Measurements from ENCODE around the gene DIS3L2. TPM values are rescaled to one million over a fixed set of nuclear protein-coding genes. Genes with fewer than 3 reads are reported as not detected.

DIS3L2 gene
- total RNA-seq, 2 experiments from 2014 or later = 25.7 to 30.9 TPM

- H3K27ac Mint-ChIP-seq = no peak overlapping the region
- H3K9me3 Mint-ChIP-seq = no peaks in the 10 kb centered on the region
- no peak overlapping the region for H3K4me3 Mint-ChIP-seq
- peaks cover 14% of the 10 kb centered on the region for H3K4me1 Mint-ChIP-seq
- no peak for DNase-seq
- no peaks in the 10 kb centered on the region for H3K27me3 Mint-ChIP-seq
- no peaks in the 10 kb centered on the region for H3K36me3 Mint-ChIP-seq
These were observed 268.4 kb downstream of the DIS3L2 start for GRCh38 chr2:232229911-232230310.

DNA sequence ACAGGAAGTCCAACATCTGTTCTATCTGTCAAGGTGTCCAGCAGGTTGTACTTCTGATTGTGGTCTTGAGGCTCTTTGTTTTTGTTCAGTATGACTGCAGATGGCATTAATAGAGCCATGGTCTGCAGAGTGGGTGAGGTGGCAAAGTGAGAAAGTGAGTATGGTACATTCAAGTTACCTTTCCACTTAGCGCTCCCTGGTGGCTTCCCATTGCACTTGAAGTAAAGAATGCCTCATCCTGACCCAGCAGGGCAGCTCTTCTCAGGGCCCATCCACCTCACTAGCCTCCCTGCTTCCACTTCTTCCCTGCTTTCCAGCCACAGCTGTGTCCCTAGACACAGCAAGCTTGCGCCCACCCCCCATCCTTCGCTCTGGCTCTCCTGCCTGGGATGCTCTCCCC, 269.0 kb downstream of the DIS3L2 start:
- Mint-ChIP-seq H3K4me1 (peaks cover 15% of the 10 kb centered on the region), H3K9me3 (no peaks in the 10 kb centered on the region), H3K36me3 (no peaks in the 10 kb centered on the region), H3K27me3 (no peaks in the 10 kb centered on the region), H3K27ac (no peak overlapping the region), H3K4me3 (no peak overlapping the region)
- DNase-seq = peak; percentile 11

- DNase-seq = no peak
- H3K9me3 Mint-ChIP-seq = no peaks in the 10 kb centered on the region
- no peak overlapping the region for H3K27ac Mint-ChIP-seq
- no peak overlapping the region for H3K4me3 Mint-ChIP-seq
- H3K27me3 Mint-ChIP-seq = no peaks in the 10 kb centered on the region
- H3K4me1 Mint-ChIP-seq = peaks cover 25% of the 10 kb centered on the region
- no peaks in the 10 kb centered on the region for H3K36me3 Mint-ChIP-seq
These were observed 270.0 kb downstream of the DIS3L2 start for GRCh38 chr2:232231554-232231953.

GRCh38 chr2:232232915-232233314, 271.4 kb downstream of the DIS3L2 start:
- no peak for DNase-seq
- H3K9me3 Mint-ChIP-seq = no peaks in the 10 kb centered on the region
- peaks cover 4% of the 10 kb centered on the region for H3K36me3 Mint-ChIP-seq
- no peaks in the 10 kb centered on the region for H3K27me3 Mint-ChIP-seq
- no peak overlapping the region for H3K4me3 Mint-ChIP-seq
- H3K27ac Mint-ChIP-seq = no peak overlapping the region
- peaks cover 33% of the 10 kb centered on the region for H3K4me1 Mint-ChIP-seq

GRCh38 chr2:232234922-232235615, 273.6 kb downstream of the DIS3L2 start:
- H3K4me3 Mint-ChIP-seq = no peak overlapping the region
- peaks cover 17% of the 10 kb centered on the region for H3K36me3 Mint-ChIP-seq
- no peaks in the 10 kb centered on the region for H3K9me3 Mint-ChIP-seq
- H3K4me1 Mint-ChIP-seq = peaks cover 43% of the 10 kb centered on the region
- H3K27ac Mint-ChIP-seq = no peak overlapping the region
- no peaks in the 10 kb centered on the region for H3K27me3 Mint-ChIP-seq
- no peak for DNase-seq

DNA sequence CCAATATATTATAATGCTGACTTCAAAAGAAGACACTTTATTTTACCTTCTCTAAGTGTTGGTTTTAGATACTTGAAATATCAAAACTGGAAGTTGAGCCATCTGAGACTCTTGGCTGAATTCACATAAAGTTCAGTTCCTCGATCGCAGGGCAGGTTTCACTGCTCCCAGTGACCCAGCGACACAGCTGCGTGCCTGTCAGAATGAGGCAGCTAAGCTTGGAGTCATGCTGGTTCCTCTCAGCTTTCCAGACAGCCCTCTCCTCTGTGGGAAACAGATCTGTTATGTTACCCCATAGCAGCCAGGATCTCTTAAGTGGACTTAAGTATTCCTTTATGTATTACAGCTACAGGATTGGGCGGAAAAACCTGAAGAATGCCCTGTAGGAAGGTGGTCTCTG, 274.2 kb downstream of the DIS3L2 start:
- peaks cover 17% of the 10 kb centered on the region for H3K36me3 Mint-ChIP-seq
- H3K4me3 Mint-ChIP-seq = no peak overlapping the region
- H3K27ac Mint-ChIP-seq = no peak overlapping the region
- H3K4me1 Mint-ChIP-seq = peaks cover 50% of the 10 kb centered on the region
- DNase-seq = no peak
- H3K9me3 Mint-ChIP-seq = no peaks in the 10 kb centered on the region
- H3K27me3 Mint-ChIP-seq = no peaks in the 10 kb centered on the region

DNA sequence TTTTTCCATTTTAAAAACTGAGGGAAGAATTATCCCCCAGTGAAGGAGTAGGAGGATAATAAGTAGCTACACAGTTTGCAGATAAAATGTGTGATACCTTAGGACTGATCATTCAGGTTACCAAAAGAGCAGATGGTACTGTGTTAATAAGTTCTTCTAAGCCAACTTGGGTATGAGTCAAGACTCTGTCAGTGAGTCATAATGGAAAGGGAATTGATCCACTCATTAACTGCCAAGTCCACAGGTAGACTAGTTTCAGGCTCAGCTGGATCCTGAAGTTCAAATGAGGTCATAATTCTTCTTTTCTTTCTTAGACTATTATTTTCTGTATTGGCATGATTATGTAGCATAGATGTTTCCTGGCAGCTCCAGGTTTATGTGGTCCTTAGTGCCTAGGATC, 274.7 kb downstream of the DIS3L2 start:
- Mint-ChIP-seq H3K27me3 (no peaks in the 10 kb centered on the region), H3K4me3 (no peak overlapping the region), H3K36me3 (peaks cover 19% of the 10 kb centered on the region), H3K4me1 (peaks cover 52% of the 10 kb centered on the region), H3K9me3 (no peaks in the 10 kb centered on the region), H3K27ac (no peak overlapping the region)
- DNase-seq = no peak

- no peak overlapping the region for H3K4me3 Mint-ChIP-seq
These were observed 276.0 kb downstream of the DIS3L2 start for GRCh38 chr2:232237464-232237863.

DNA sequence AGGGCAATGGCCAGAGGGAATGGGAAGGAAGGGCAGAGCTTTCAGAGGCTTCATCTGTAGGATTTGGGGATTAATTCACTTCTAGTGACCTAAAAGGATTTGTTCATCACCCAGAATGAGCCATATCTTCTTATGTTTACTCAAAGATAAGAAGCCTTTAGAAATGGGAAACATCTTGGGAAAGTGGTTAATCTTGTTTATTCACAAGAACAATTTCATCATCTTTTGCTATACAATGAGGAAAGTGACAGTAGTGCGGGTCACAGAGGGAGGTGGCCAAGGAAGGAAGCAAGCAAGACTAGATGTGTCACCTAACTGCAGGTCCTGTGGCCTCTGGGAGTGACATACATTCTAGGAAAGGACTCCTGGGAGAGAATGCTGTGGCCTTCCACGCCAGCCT, 276.6 kb downstream of the DIS3L2 start:
- no peaks in the 10 kb centered on the region for H3K27me3 Mint-ChIP-seq
- no peak overlapping the region for H3K4me3 Mint-ChIP-seq
- no peaks in the 10 kb centered on the region for H3K9me3 Mint-ChIP-seq
- H3K27ac Mint-ChIP-seq = peak overlapping the region; percentile 72
- H3K36me3 Mint-ChIP-seq = peaks cover 19% of the 10 kb centered on the region
- DNase-seq = no peak
- H3K4me1 Mint-ChIP-seq = peaks cover 41% of the 10 kb centered on the region

More at GRCh38 chr2:232237464-232237863, 276.0 kb downstream of the DIS3L2 start:
- H3K9me3 Mint-ChIP-seq = no peaks in the 10 kb centered on the region
- no peaks in the 10 kb centered on the region for H3K27me3 Mint-ChIP-seq
- H3K27ac Mint-ChIP-seq = no peak overlapping the region
- peaks cover 19% of the 10 kb centered on the region for H3K36me3 Mint-ChIP-seq
- no peak for DNase-seq
- H3K4me1 Mint-ChIP-seq = peaks cover 45% of the 10 kb centered on the region

DNA sequence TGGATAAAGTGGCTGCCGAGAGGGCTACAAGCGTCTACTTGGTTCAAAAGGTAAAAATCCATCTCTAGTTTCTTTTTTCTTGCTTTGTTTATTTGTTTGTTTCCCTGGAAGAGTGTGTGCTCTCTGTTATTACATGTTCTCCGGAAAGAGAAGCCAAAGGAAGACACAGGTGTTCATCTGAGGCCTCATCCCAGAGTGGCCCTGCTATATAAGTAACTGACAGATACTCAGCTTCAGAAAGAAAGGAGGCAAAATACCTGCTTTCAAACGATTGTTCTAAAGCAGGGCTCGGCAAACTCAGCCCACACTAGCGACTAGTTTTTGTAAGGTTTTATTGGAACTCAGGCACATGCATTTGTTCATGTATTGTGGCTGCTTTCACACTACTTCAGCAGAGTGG, 277.1 kb downstream of the DIS3L2 start:
- Mint-ChIP-seq H3K9me3 (no peaks in the 10 kb centered on the region), H3K4me1 (peaks cover 41% of the 10 kb centered on the region), H3K36me3 (peaks cover 19% of the 10 kb centered on the region), H3K27me3 (no peaks in the 10 kb centered on the region), H3K4me3 (no peak overlapping the region), H3K27ac (peak overlapping the region; percentile 11)
- no peak for DNase-seq

GRCh38 chr2:232239951-232240681, 278.6 kb downstream of the DIS3L2 start:
- Mint-ChIP-seq H3K4me3 (peak overlapping the region; percentile 40), H3K4me1 (peaks cover 39% of the 10 kb centered on the region), H3K36me3 (peaks cover 19% of the 10 kb centered on the region), H3K27me3 (no peaks in the 10 kb centered on the region), H3K27ac (peak overlapping the region; percentile 87), H3K9me3 (no peaks in the 10 kb centered on the region)
- DNase-seq = peak; percentile 18

DNA sequence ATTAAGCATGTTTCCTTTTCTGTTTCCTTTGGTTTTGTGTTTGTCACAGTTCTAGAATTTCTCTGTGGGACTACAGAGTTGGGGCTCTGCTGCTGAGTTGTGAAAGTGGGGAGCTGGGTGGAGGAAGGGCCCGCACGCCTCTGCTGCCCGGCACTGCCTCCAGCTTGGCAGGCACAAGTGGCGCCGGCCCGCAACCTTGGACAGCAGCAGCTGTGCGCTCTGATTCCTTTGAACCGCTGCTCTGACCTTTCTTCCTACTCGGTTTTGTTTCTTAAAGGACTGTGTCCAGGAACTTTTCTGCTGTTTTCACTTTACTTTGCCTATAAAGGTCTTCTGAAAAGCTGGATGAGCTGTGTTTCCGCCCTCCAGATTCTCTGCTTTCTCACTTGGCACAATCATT, 279.4 kb downstream of the DIS3L2 start:
- Mint-ChIP-seq H3K36me3 (peaks cover 19% of the 10 kb centered on the region), H3K9me3 (no peaks in the 10 kb centered on the region), H3K4me1 (peaks cover 35% of the 10 kb centered on the region), H3K27ac (peak overlapping the region; percentile 87), H3K4me3 (no peak overlapping the region), H3K27me3 (no peaks in the 10 kb centered on the region)
- no peak for DNase-seq

DNA sequence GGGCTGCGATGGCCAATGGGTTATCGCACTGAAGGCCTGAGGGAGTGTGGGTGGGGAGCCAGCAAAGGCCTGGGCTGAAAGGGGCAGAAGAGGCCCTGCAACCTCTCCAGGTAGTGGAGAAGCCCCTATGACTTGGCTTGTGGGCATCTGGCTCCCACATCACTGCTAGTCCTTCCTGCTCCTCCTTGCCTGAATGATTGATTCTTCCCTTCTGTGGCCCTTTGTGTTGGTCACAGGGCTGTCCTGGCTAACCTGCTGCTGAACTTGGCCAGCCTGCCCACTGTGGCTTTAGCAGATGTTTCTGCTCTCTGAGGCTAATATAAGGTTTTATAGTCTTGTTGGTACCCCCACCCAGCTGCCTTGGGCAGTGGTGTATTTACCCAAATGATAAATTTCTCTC, 280.8 kb downstream of the DIS3L2 start:
- DNase-seq = no peak
- peaks cover 27% of the 10 kb centered on the region for H3K4me1 Mint-ChIP-seq
- no peak overlapping the region for H3K27ac Mint-ChIP-seq
- H3K27me3 Mint-ChIP-seq = no peaks in the 10 kb centered on the region
- no peaks in the 10 kb centered on the region for H3K9me3 Mint-ChIP-seq
- H3K4me3 Mint-ChIP-seq = no peak overlapping the region
- H3K36me3 Mint-ChIP-seq = peaks cover 19% of the 10 kb centered on the region

DNA sequence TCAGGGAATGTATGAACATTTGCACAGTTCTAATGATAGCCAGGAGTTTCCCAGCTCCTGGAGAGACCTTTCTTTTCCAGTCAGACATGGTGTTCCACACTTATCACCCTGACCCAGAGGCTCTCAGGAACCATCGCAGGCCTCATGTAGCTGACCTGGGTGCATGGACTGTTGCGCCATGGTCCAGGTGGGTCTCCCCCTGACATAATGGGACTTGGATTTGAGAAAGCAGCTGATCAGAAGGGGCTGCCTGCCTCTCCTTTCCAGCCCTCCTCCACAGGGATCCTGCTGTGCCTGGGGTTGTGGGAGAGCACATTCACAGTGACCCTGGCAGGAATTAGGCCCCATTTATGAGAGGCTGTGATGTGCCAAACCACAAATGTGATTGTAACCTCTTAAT, 283.6 kb downstream of the DIS3L2 start:
- peaks cover 7% of the 10 kb centered on the region for H3K36me3 Mint-ChIP-seq
- H3K27me3 Mint-ChIP-seq = no peaks in the 10 kb centered on the region

GRCh38 chr2:232246245-232246644, 284.7 kb downstream of the DIS3L2 start:
- no peak overlapping the region for H3K4me3 Mint-ChIP-seq
- H3K4me1 Mint-ChIP-seq = no peaks in the 10 kb centered on the region
- no peak overlapping the region for H3K27ac Mint-ChIP-seq
- no peaks in the 10 kb centered on the region for H3K9me3 Mint-ChIP-seq
- peaks cover 8% of the 10 kb centered on the region for H3K36me3 Mint-ChIP-seq
- no peaks in the 10 kb centered on the region for H3K27me3 Mint-ChIP-seq
- DNase-seq = no peak

More for the DNA sequence above, 283.6 kb downstream of the DIS3L2 start:
- Mint-ChIP-seq H3K4me3 (no peak overlapping the region), H3K9me3 (no peaks in the 10 kb centered on the region), H3K27ac (no peak overlapping the region), H3K4me1 (peaks cover 10% of the 10 kb centered on the region)
- no peak for DNase-seq

DNA sequence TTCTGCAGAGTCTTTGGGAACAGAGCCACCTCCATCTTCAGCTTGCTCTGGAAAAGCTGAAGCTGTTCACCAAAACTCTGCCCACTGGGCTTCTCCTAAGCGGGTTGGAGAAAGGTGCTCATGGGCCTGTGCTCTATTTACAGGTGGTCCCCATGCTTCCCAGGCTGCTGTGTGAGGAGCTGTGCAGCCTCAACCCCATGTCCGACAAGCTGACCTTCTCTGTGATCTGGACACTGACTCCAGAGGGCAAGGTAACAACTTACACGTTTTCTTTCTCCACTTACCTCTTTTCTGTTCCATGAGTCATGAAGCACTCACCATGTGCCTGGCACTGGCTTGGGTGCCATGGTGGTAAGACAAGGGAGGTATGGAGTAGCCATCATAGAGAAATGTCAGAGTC, 287.6 kb downstream of the DIS3L2 start:
- H3K4me1 Mint-ChIP-seq = no peaks in the 10 kb centered on the region
- no peak overlapping the region for H3K4me3 Mint-ChIP-seq
- no peaks in the 10 kb centered on the region for H3K9me3 Mint-ChIP-seq
- peaks cover 9% of the 10 kb centered on the region for H3K36me3 Mint-ChIP-seq
- H3K27ac Mint-ChIP-seq = no peak overlapping the region
- DNase-seq = no peak
- no peaks in the 10 kb centered on the region for H3K27me3 Mint-ChIP-seq

Data from activated naive CD8-positive, alpha-beta T cell treated with anti-CD3 and anti-CD28 coated beads for 36 hours (primary cell).